ENCODE measurements around the gene SCAP.
"Not testable (repeated sequence)": the region's sequence is repeated elsewhere in the genome, so short reads cannot be mapped to it uniquely, and the experiment has no call there.

SCAP gene

GRCh38 chr3:47495886-47496285, 20.1 kb upstream of the SCAP start:
- in situ Hi-C loops (cut with HindIII; ENCODE audit: low sequenced_read_pairs), result no loop called here
- TF ChIP-seq CTCF (IDR thresholded peaks at IDR 0.05; ENCODE audit: low read depth, low read length, missing control alignments), result no peak
- no peak overlapping the region for H3K4me3 ChIP-seq (ENCODE audit: low read depth, low read length)
- DNase-seq (ENCODE audit: low read depth), result no peak

GRCh38 chr3:47495111-47495510, 19.4 kb upstream of the SCAP start:
- in situ Hi-C loops (cut with HindIII; ENCODE audit: low sequenced_read_pairs), result no loop called here
- no peak overlapping the region for H3K4me3 ChIP-seq (ENCODE audit: low read depth, low read length)
- DNase-seq (ENCODE audit: low read depth), result no peak
- TF ChIP-seq CTCF (IDR thresholded peaks at IDR 0.05; ENCODE audit: low read depth, low read length, missing control alignments), result no peak

GRCh38 chr3:47491777-47492176, 16.0 kb upstream of the SCAP start:
- in situ Hi-C loops (cut with HindIII; ENCODE audit: low sequenced_read_pairs), result no loop called here
- no peak for DNase-seq (ENCODE audit: low read depth)
- no peak overlapping the region for H3K4me3 ChIP-seq (ENCODE audit: low read depth, low read length)
- no peak for TF ChIP-seq CTCF (IDR thresholded peaks at IDR 0.05; ENCODE audit: low read depth, low read length, missing control alignments)

GRCh38 chr3:47491186-47491585, 15.4 kb upstream of the SCAP start:
- H3K4me3 ChIP-seq (ENCODE audit: low read depth, low read length), result no peak overlapping the region
- in situ Hi-C loops (cut with HindIII; ENCODE audit: low sequenced_read_pairs), result no loop called here
- DNase-seq (ENCODE audit: low read depth), result no peak
- no peak for TF ChIP-seq CTCF (IDR thresholded peaks at IDR 0.05; ENCODE audit: low read depth, low read length, missing control alignments)

- H3K4me3 ChIP-seq (ENCODE audit: low read depth, low read length), result no peak overlapping the region
- DNase-seq (ENCODE audit: low read depth), result no peak
- no peak for TF ChIP-seq CTCF (IDR thresholded peaks at IDR 0.05; ENCODE audit: low read depth, low read length, missing control alignments)
- in situ Hi-C loops (cut with HindIII; ENCODE audit: low sequenced_read_pairs), result no loop called here
Measured at GRCh38 chr3:47487265-47487664, 11.5 kb upstream of the SCAP start.

- no peak for TF ChIP-seq CTCF (IDR thresholded peaks at IDR 0.05; ENCODE audit: low read depth, low read length, missing control alignments)
- DNase-seq (ENCODE audit: low read depth), result no peak
- in situ Hi-C loops (cut with HindIII; ENCODE audit: low sequenced_read_pairs), result no loop called here
- no peak overlapping the region for H3K4me3 ChIP-seq (ENCODE audit: low read depth, low read length)
Measured at GRCh38 chr3:47485812-47486211, 10.1 kb upstream of the SCAP start.

- in situ Hi-C loops (cut with HindIII; ENCODE audit: low sequenced_read_pairs), result no loop called here
Measured at GRCh38 chr3:47482366-47482765, 6.6 kb upstream of the SCAP start.

GRCh38 chr3:47481763-47482162, 6.0 kb upstream of the SCAP start:
- H3K4me3 ChIP-seq (ENCODE audit: low read depth, low read length); in situ Hi-C loops (cut with HindIII; ENCODE audit: low sequenced_read_pairs); DNase-seq (ENCODE audit: low read depth): not testable (repeated sequence)

More at GRCh38 chr3:47482366-47482765, 6.6 kb upstream of the SCAP start:
- no peak for DNase-seq (ENCODE audit: low read depth)
- no peak for TF ChIP-seq CTCF (IDR thresholded peaks at IDR 0.05; ENCODE audit: low read depth, low read length, missing control alignments)
- H3K4me3 ChIP-seq (ENCODE audit: low read depth, low read length), result no peak overlapping the region

- H3K4me3 ChIP-seq (ENCODE audit: low read depth, low read length); in situ Hi-C loops (cut with HindIII; ENCODE audit: low sequenced_read_pairs); DNase-seq (ENCODE audit: low read depth): not testable (repeated sequence)
Measured at GRCh38 chr3:47480267-47480666, 4.5 kb upstream of the SCAP start.
